Muscle of leg (tissue), 11 donors: ENCODE data around the gene DMD. TPM values are rescaled to one million over a fixed set of nuclear protein-coding genes. Genes with fewer than 3 reads are reported as not detected.

ENCODE experiments used
- DNase-seq: peaks from one replicate; pipeline ENCODE4 v3.0.0; 2013
- H3K27ac ChIP-seq: one replicate; pipeline ENCODE4 v1.5.1; 2013; ENCODE audit warnings: mild to moderate bottlenecking, low read length, control low read depth
- H3K27me3 ChIP-seq: one replicate; pipeline ENCODE4 v1.6.1; 2013; ENCODE audit warnings: low read length; ENCODE audit not compliant: control insufficient read depth, insufficient read depth
- H3K36me3 ChIP-seq: one replicate; pipeline ENCODE4 v1.6.1; 2013; ENCODE audit warnings: low read length; ENCODE audit not compliant: control insufficient read depth, insufficient read depth
- H3K4me1 ChIP-seq: one replicate; pipeline ENCODE4 v1.6.1; 2013; ENCODE audit warnings: low read length; ENCODE audit not compliant: control insufficient read depth, insufficient read depth
- H3K4me3 ChIP-seq: one replicate; pipeline ENCODE4 v1.5.1; 2013; ENCODE audit warnings: low read length, control low read depth
- H3K9me3 ChIP-seq: replicated peaks from 2 replicates; pipeline ENCODE4 v1.6.1; 2013; ENCODE audit warnings: low read depth, low read length; ENCODE audit not compliant: control insufficient read depth
- WGBS: methylation state at CpG from one replicate; pipeline ENCODE4 v1.1.5; 2013; ENCODE audit warnings: missing lambda C conversion rate; ENCODE audit not compliant: insufficient coverage; 5-methylcytosine and 5-hydroxymethylcytosine counted together
- polyA plus RNA-seq, 8 donors: library from polyadenylated mRNA; unstranded; fragments of 120-200 nt; gene quantifications; one replicate each; pipeline versions ENCODE4 v1.2.1 to v1.2.3, GENCODE V29; 2013; ENCODE audit warnings: inconsistent platforms in 1 of 8, low replicate concordance in 1 of 8; ENCODE audit not compliant: insufficient read length in 8 of 8, insufficient read depth in 1 of 8
- total RNA-seq: library from RNA; stranded (reverse); fragments of 120-200 nt; gene quantifications from one replicate; pipeline ENCODE4 v1.2.4, GENCODE V29; 2013

Gene DMD
- total and polyA plus RNA-seq, 9 donors: 50.3 to 106 (median 68.9) TPM

GRCh38 chrX:31213941-31214340 lies 1997.4 kb downstream of the DMD start:
- H3K4me1 ChIP-seq: no peaks in the 10 kb centered on the region
- H3K27ac ChIP-seq: no peak overlapping the region
- peaks cover 3% of the 10 kb centered on the region for H3K27me3 ChIP-seq
- H3K9me3 ChIP-seq: no peaks in the 10 kb centered on the region
- peak; percentile 49 for DNase-seq
- H3K4me3 ChIP-seq: no peak overlapping the region
- no peaks in the 10 kb centered on the region for H3K36me3 ChIP-seq

DNA sequence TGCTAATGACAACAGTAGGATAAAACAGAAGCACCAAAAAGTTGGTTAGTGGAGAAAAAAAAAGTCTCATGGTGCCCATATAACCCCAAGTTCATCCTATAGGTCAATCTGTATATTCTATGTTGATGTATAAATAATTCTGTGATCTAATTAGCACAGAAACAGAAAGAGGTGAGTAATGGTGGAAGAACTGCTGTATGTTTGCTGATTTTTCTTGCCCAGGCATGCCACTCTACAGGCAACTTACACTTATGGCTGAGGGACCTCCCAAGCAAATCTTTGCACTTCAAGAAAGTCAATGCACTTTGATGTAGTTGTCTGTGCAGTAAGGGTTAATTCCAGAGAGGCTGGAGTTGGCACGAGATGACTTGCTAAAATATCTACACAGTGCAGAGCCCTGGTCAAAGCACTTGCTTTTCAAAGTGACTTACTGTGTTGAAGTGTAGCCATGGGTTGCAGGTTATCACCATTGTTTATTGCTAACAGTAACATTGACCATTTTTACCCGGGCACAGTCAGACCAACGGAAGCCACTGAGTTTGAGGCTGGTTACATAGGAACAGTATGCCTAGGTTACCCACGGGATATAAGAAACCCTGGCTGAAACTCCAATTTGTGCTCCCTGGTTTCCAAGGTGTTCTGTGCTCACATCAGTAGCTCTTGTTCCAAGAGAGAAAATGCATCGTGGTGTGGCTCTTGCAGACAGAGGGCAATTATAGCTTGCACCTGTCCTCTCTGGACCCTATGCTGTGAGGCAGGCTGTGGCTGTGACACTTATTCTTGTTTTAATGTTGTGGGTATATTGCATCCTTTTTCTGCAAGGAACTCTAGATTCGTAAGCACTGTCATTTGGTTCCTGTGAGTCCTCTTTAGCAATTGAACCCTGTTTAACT lies 1998.2 kb downstream of the DMD start:
- Histone ChIP-seq H3K4me1 (no peaks in the 10 kb centered on the region), H3K9me3 (no peaks in the 10 kb centered on the region), H3K27ac (no peak overlapping the region), H3K27me3 (peaks cover 3% of the 10 kb centered on the region), H3K36me3 (no peaks in the 10 kb centered on the region), H3K4me3 (no peak overlapping the region)
- 64% methylated on average over 4 of the region's 6 CpGs for WGBS
- no peak for DNase-seq

- peaks cover 3% of the 10 kb centered on the region for H3K27me3 ChIP-seq
Observed at GRCh38 chrX:31209005-31209628, 2002.2 kb downstream of the DMD start.

GRCh38 chrX:31201503-31201902 lies 2009.8 kb downstream of the DMD start:
- WGBS: 80% methylated on average over 1 of the region's 4 CpGs
- Histone ChIP-seq H3K9me3 (no peaks in the 10 kb centered on the region), H3K4me3 (no peak overlapping the region), H3K27ac (no peak overlapping the region), H3K4me1 (no peaks in the 10 kb centered on the region), H3K36me3 (peaks cover 6% of the 10 kb centered on the region), H3K27me3 (peaks cover 2% of the 10 kb centered on the region)
- DNase-seq: no peak

More at GRCh38 chrX:31209005-31209628, 2002.2 kb downstream of the DMD start:
- DNase-seq: no peak
- Histone ChIP-seq H3K4me3 (no peak overlapping the region), H3K4me1 (no peaks in the 10 kb centered on the region), H3K36me3 (no peaks in the 10 kb centered on the region), H3K9me3 (no peaks in the 10 kb centered on the region), H3K27ac (no peak overlapping the region)
- WGBS: 80% methylated on average over 1 of the region's 10 CpGs

- DNase-seq: no peak
- Histone ChIP-seq H3K4me3 (no peak overlapping the region), H3K27ac (no peak overlapping the region), H3K27me3 (peaks cover 2% of the 10 kb centered on the region), H3K9me3 (no peaks in the 10 kb centered on the region), H3K4me1 (no peaks in the 10 kb centered on the region), H3K36me3 (peaks cover 6% of the 10 kb centered on the region)
- no CpG with 5 or more reads among the region's 1 CpG for WGBS
Observed at GRCh38 chrX:31200430-31200829, 2010.9 kb downstream of the DMD start.

- no peak overlapping the region for H3K4me3 ChIP-seq
- no peaks in the 10 kb centered on the region for H3K4me1 ChIP-seq
- H3K27me3 ChIP-seq: peaks cover 2% of the 10 kb centered on the region
- H3K9me3 ChIP-seq: no peaks in the 10 kb centered on the region
- 45% methylated on average over 5 of the region's 5 CpGs for WGBS
- peaks cover 6% of the 10 kb centered on the region for H3K36me3 ChIP-seq
- no peak overlapping the region for H3K27ac ChIP-seq
- DNase-seq: no peak
Observed at GRCh38 chrX:31199840-31200114, 2011.6 kb downstream of the DMD start.

GRCh38 chrX:31199056-31199839 lies 2012.1 kb downstream of the DMD start:
- Histone ChIP-seq H3K4me3 (no peak overlapping the region), H3K4me1 (no peaks in the 10 kb centered on the region), H3K9me3 (no peaks in the 10 kb centered on the region), H3K27ac (no peak overlapping the region), H3K36me3 (peaks cover 6% of the 10 kb centered on the region), H3K27me3 (peaks cover 2% of the 10 kb centered on the region)
- WGBS: no CpG with 5 or more reads among the region's 5 CpGs
- no peak for DNase-seq

GRCh38 chrX:31190221-31190975 lies 2021.0 kb downstream of the DMD start:
- H3K4me1 ChIP-seq: no peaks in the 10 kb centered on the region
- H3K27me3 ChIP-seq: peaks cover 8% of the 10 kb centered on the region
- whole genome bisulfite sequencing: 91% methylated on average over 3 of the region's 11 CpGs
- DNase-seq: no peak
- H3K4me3 ChIP-seq: no peak overlapping the region
- H3K9me3 ChIP-seq: no peaks in the 10 kb centered on the region
- no peak overlapping the region for H3K27ac ChIP-seq
- H3K36me3 ChIP-seq: no peaks in the 10 kb centered on the region

DNA sequence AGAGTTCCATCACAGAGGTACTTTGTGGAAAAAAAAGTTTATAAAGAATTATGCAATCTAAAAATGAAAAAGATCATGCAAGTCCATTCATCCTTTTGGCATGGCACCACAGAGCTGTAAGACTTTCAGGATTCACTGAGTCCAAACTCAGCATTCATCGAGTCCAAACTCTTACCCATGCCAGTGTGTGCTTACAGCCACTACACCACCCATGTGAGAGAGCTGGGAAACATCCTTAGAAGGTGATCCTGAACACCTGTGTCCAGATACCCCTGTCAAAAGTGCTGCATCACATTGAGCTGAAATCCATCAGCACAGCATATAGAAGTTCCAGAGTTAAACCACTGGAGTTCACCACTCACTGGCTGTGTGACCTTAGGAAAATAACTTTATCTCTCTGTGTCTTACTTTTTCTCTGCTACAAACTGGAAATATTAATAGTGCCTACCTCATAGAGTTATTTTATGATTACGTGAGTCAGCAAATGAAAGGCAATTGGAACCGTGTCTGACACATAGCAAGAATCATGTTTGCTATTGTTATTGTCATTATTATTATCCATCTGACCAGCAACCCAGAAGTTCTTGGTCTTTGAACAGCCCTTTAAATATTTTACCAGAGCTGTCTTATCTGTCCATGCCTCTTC lies 2024.5 kb downstream of the DMD start:
- no peak for DNase-seq
- H3K4me1 ChIP-seq: no peaks in the 10 kb centered on the region
- WGBS: 60% methylated on average over 1 of the region's 3 CpGs
- no peaks in the 10 kb centered on the region for H3K9me3 ChIP-seq
- H3K4me3 ChIP-seq: no peak overlapping the region
- no peak overlapping the region for H3K27ac ChIP-seq
- H3K36me3 ChIP-seq: no peaks in the 10 kb centered on the region
- H3K27me3 ChIP-seq: peaks cover 5% of the 10 kb centered on the region
